NCI-H128 (cell line): ENCODE measurements around the gene GFOD1.
A peak's percentile ranks its signal among the peaks of the same experiment; 100 is the strongest.

ENCODE experiments used
- DNase-seq: peaks from one replicate; lab custom pipeline; 2025; ENCODE audit not compliant: unreplicated experiment; lab: John Stamatoyannopoulos, UW

Gene GFOD1

GRCh38 chr6:13360671-13361540, 126.5 kb downstream of the GFOD1 start:
- no peak for DNase-seq

- no peak for DNase-seq
These were observed 128.1 kb downstream of the GFOD1 start for GRCh38 chr6:13359287-13359686.

GRCh38 chr6:13358511-13358910, 128.9 kb downstream of the GFOD1 start:
- no peak for DNase-seq

- DNase-seq = no peak
These were observed 129.8 kb downstream of the GFOD1 start for GRCh38 chr6:13357551-13358075.

GRCh38 chr6:13355999-13356785, 131.2 kb downstream of the GFOD1 start:
- no peak for DNase-seq

- DNase-seq = no peak
These were observed 132.1 kb downstream of the GFOD1 start for GRCh38 chr6:13355043-13355945.

- DNase-seq = no peak
These were observed 132.9 kb downstream of the GFOD1 start for GRCh38 chr6:13354331-13355042.

- no peak for DNase-seq
These were observed 135.2 kb downstream of the GFOD1 start for GRCh38 chr6:13352165-13352564.

GRCh38 chr6:13351271-13351670, 136.1 kb downstream of the GFOD1 start:
- DNase-seq = no peak

- no peak for DNase-seq
These were observed 137.4 kb downstream of the GFOD1 start for GRCh38 chr6:13349811-13350506.

GRCh38 chr6:13348334-13349113, 138.9 kb downstream of the GFOD1 start:
- no peak for DNase-seq

- DNase-seq = no peak
These were observed 141.2 kb downstream of the GFOD1 start for GRCh38 chr6:13346245-13346644.

- DNase-seq = no peak
These were observed 144.9 kb downstream of the GFOD1 start for GRCh38 chr6:13342414-13343019.

- no peak for DNase-seq
These were observed 147.4 kb downstream of the GFOD1 start for GRCh38 chr6:13339863-13340630.

GRCh38 chr6:13338038-13338437, 149.4 kb downstream of the GFOD1 start:
- no peak for DNase-seq

GRCh38 chr6:13336553-13336952, 150.8 kb downstream of the GFOD1 start:
- DNase-seq = peak; percentile 53

- no peak for DNase-seq
These were observed 152.4 kb downstream of the GFOD1 start for GRCh38 chr6:13334953-13335352.

- no peak for DNase-seq
These were observed 155.1 kb downstream of the GFOD1 start for GRCh38 chr6:13332349-13332706.
